ENCODE results near the gene SRSF11.

- TF ChIP-seq, protein P1, sequence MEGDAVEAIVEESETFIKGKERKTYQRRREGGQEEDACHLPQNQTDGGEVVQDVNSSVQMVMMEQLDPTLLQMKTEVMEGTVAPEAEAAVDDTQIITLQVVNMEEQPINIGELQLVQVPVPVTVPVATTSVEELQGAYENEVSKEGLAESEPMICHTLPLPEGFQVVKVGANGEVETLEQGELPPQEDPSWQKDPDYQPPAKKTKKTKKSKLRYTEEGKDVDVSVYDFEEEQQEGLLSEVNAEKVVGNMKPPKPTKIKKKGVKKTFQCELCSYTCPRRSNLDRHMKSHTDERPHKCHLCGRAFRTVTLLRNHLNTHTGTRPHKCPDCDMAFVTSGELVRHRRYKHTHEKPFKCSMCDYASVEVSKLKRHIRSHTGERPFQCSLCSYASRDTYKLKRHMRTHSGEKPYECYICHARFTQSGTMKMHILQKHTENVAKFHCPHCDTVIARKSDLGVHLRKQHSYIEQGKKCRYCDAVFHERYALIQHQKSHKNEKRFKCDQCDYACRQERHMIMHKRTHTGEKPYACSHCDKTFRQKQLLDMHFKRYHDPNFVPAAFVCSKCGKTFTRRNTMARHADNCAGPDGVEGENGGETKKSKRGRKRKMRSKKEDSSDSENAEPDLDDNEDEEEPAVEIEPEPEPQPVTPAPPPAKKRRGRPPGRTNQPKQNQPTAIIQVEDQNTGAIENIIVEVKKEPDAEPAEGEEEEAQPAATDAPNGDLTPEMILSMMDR (IDR thresholded peaks at IDR 0.05 in 4 of 5, conservative IDR thresholded peaks at IDR 0.05 in 1 of 5) = no peak
- no peak for TF ChIP-seq POLR2A (IDR thresholded peaks at IDR 0.05)
These were observed 1.2 kb upstream of the SRSF11 start for GRCh38 chr1:70220015-70220414.
